Endothelial cell of umbilical vein (primary cell): Measurements from ENCODE around the gene CNTN5. TPM values are rescaled to one million over a fixed set of nuclear protein-coding genes. Genes with fewer than 3 reads are reported as not detected.

Source experiments
- BruUV-seq: library from RNA; stranded (reverse); fragments of 400-500 nt; replicated peaks from 2 replicates; lab custom pipeline; 2021; lab: Mats Ljungman, UMichigan
- CTCF ChIA-PET: fragments of 300-600, 350-600 bp; sonication (Branson Sonifier 250); formaldehyde crosslinking; loops from one replicate; lab custom pipeline; 2021; ENCODE audit warnings: antibody characterized with exemption, inconsistent platforms; lab: Charles Lee
- POLR2A ChIA-PET: fragments of 300-600, 350-600 bp; sonication (Branson Sonifier 250); formaldehyde crosslinking; loops from one replicate; lab custom pipeline; 2021; ENCODE audit warnings: antibody characterized with exemption, inconsistent platforms; lab: Charles Lee
- DNase-seq: peaks from one replicate; pipeline ENCODE4 v3.0.0-alpha.2; 2011; ENCODE audit warnings: low read depth, low spot score
- FAIRE-seq: peaks from 2 replicates; lab custom pipeline; 2011; peaks lifted over from hg19 to GRCh38; lab: Jason Lieb, UNC
- H2AFZ ChIP-seq: 2 replicates; pipeline ENCODE4 v1.6.0; 2012; ENCODE audit warnings: low read depth, low read length, control low read depth, inconsistent platforms
- H3K27ac ChIP-seq: 2 replicates; pipeline ENCODE4 v1.5.1; 2011; ENCODE audit warnings: low read depth, mild to moderate bottlenecking, control low read depth, low read length, moderate library complexity; ENCODE audit not compliant: insufficient read depth
- H3K27me3 ChIP-seq, 2 experiments: 2 replicates each; pipeline versions ENCODE4 v1.6.0 to v1.6.1; 2011; ENCODE audit warnings: low read length in 2 of 2, mixed read lengths in 1 of 2; ENCODE audit not compliant: control insufficient read depth in 2 of 2, insufficient read depth in 2 of 2
- H3K36me3 ChIP-seq, 2 experiments: 2 replicates in 1 of 2; 3 replicates in 1 of 2; pipeline ENCODE4 v1.5.1; 2011; ENCODE audit warnings: low read length in 2 of 2, mild to moderate bottlenecking in 1 of 2, moderate library complexity in 1 of 2; ENCODE audit not compliant: control insufficient read depth in 2 of 2, insufficient read depth in 2 of 2; ENCODE audit errors: extremely low read depth in 1 of 2
- H3K4me1 ChIP-seq: 3 replicates; pipeline ENCODE4 v1.5.1; 2011; ENCODE audit warnings: mild to moderate bottlenecking, low read length; ENCODE audit not compliant: control insufficient read depth, insufficient read depth; ENCODE audit errors: extremely low read depth
- H3K4me2 ChIP-seq: 2 replicates; pipeline ENCODE4 v1.6.1; 2011; ENCODE audit warnings: low read length, control low read depth, mixed read lengths; ENCODE audit not compliant: insufficient read depth
- H3K4me3 ChIP-seq, 3 experiments: fragments of 200-600 bp in 1 of 3; sonication (generic), shearing (Covaris generic) in 1 of 3; replicated peaks in 1 of 3; 2 replicates each; pipeline ENCODE4 v1.5.1; 2011 to 2016; ENCODE audit warnings: control low read depth in 3 of 3, low read length in 3 of 3, mild to moderate bottlenecking in 2 of 3, inconsistent platforms in 1 of 3, low read depth in 1 of 3, moderate library complexity in 1 of 3; ENCODE audit not compliant: insufficient read depth in 1 of 3
- H3K79me2 ChIP-seq: 2 replicates; pipeline ENCODE4 v1.6.0; 2012; ENCODE audit warnings: low read length, inconsistent platforms; ENCODE audit not compliant: control insufficient read depth, insufficient read depth
- H3K9ac ChIP-seq: replicated peaks from 2 replicates; pipeline ENCODE3; 2011; ENCODE audit warnings: low read length, control low read depth; ENCODE audit not compliant: insufficient read depth; ENCODE audit errors: extremely low read depth
- H3K9me1 ChIP-seq: replicated peaks from 3 replicates; pipeline ENCODE4 v1.6.0; 2011; ENCODE audit warnings: mild to moderate bottlenecking, low read length; ENCODE audit not compliant: control insufficient read depth, insufficient read depth; ENCODE audit errors: extremely low read depth
- H3K9me3 ChIP-seq: replicated peaks from 2 replicates; pipeline ENCODE4 v1.5.1; 2012; ENCODE audit warnings: low read length, inconsistent platforms; ENCODE audit not compliant: control insufficient read depth, insufficient read depth
- H4K20me1 ChIP-seq: replicated peaks from 2 replicates; pipeline ENCODE3; 2011; ENCODE audit warnings: mild to moderate bottlenecking, low read length; ENCODE audit not compliant: control insufficient read depth, insufficient read depth; ENCODE audit errors: extremely low read depth
- CTCF ChIP-seq, 2 donors: IDR thresholded peaks; 1 replicate in 1 of 2; 2 replicates in 1 of 2; pipeline ENCODE4 v1.5.1; 2011; ENCODE audit warnings: low read length in 2 of 2, mild to moderate bottlenecking in 2 of 2, moderate library complexity in 2 of 2, control low read depth in 1 of 2, inconsistent platforms in 1 of 2, low read depth in 1 of 2; ENCODE audit not compliant: insufficient read depth in 1 of 2; ENCODE audit errors: extremely low read depth in 1 of 2
- EZH2 ChIP-seq: IDR thresholded peaks from 2 replicates; pipeline ENCODE4 v1.6.1; 2012; ENCODE audit warnings: borderline replicate concordance, low read depth, mild to moderate bottlenecking, moderate library complexity, low read length, inconsistent platforms; ENCODE audit not compliant: severe bottlenecking
- FOS ChIP-seq: IDR thresholded peaks from 2 replicates; pipeline ENCODE4 v1.6.1; 2011; ENCODE audit warnings: mild to moderate bottlenecking, low read length, moderate library complexity, borderline replicate concordance; ENCODE audit not compliant: insufficient read depth
- GATA2 ChIP-seq: IDR thresholded peaks from 2 replicates; pipeline ENCODE4 v1.7.0; 2011; ENCODE audit warnings: low read depth, mild to moderate bottlenecking, moderate library complexity, mixed read lengths, low read length; ENCODE audit not compliant: insufficient read length, insufficient read depth
- JUN ChIP-seq: IDR thresholded peaks from 2 replicates; pipeline ENCODE4 v1.6.1; 2011; ENCODE audit warnings: borderline replicate concordance, low read depth; ENCODE audit not compliant: insufficient read length, insufficient read depth
- MAX ChIP-seq: IDR thresholded peaks from 2 replicates; pipeline ENCODE4 v1.6.1; 2011; ENCODE audit not compliant: insufficient read depth, insufficient read length
- MYC ChIP-seq: IDR thresholded peaks from one replicate; pipeline ENCODE4 v1.6.1; 2011; ENCODE audit warnings: mild to moderate bottlenecking, low read depth, low read length
- POLR2A ChIP-seq: IDR thresholded peaks from 2 replicates; pipeline ENCODE4 v1.6.1; 2012; ENCODE audit warnings: low read depth, mild to moderate bottlenecking, control low read depth, low read length
- POLR2AphosphoS5 ChIP-seq: IDR thresholded peaks from 2 replicates; pipeline ENCODE4 v1.6.1; 2012; ENCODE audit warnings: low read depth, mild to moderate bottlenecking, control low read depth, low read length, moderate library complexity; ENCODE audit not compliant: insufficient read depth
- dilution Hi-C: fragments of 300-500 bp; cut with MboI; formaldehyde crosslinking; loops from one replicate; pipeline ENCODE4 v1.15.0; 2019; ENCODE audit warnings: low sequenced_read_pairs; ENCODE audit not compliant: extremely low pct_ligation_motif_present
- intact Hi-C: fragments of 100-400 bp; cut with micrococcal nuclease; formaldehyde crosslinking; loops from one replicate; pipeline ENCODE4 v1.10.0; 2022
- polyA plus RNA-seq, 4 experiments: library from polyadenylated mRNA; depleted of rRNA in 3 of 4; stranded (reverse) in 3 of 4; unstranded in 1 of 4; fragments of >200 nt; gene quantifications; 2 replicates each; pipeline versions ENCODE4 v1.2.1 to v1.2.3, GENCODE V29; 2011 to 2012; ENCODE audit warnings: missing spikeins in 1 of 4
- total RNA-seq: library from RNA; stranded (reverse); gene quantifications from 2 replicates; pipeline ENCODE4 v1.2.3, GENCODE V29; 2021

Gene CNTN5
- total and polyA plus RNA-seq, 2 donors (not counting 3 experiments of a cell fraction or from before 2014, with no cell fraction given), result not detected

GRCh38 chr11:99803501-99803900, 782.8 kb downstream of the CNTN5 start:
- Histone ChIP-seq H3K4me3 (no peak overlapping the region), H3K4me1 (no peaks in the 10 kb centered on the region), H3K9me1 (no peaks in the 10 kb centered on the region), H3K36me3 (no peaks in the 10 kb centered on the region), H4K20me1 (no peaks in the 10 kb centered on the region), H3K4me2 (no peak overlapping the region), H3K27ac (no peak overlapping the region), H3K9me3 (no peaks in the 10 kb centered on the region), H3K9ac (no peak overlapping the region), H3K79me2 (no peaks in the 10 kb centered on the region), H3K27me3 (no peaks in the 10 kb centered on the region), H2AFZ (no peak overlapping the region)
- intact Hi-C loops, result no loop called here
- no TSS peak for BruUV-seq
- FAIRE-seq (no peak), DNase-seq (no peak)
- TF ChIP-seq JUN (no peak), GATA2 (no peak), MAX (no peak), CTCF (IDR thresholded peaks at IDR 0.05; ENCODE audit: extremely low read depth in 1 of 2, insufficient read depth in 1 of 2, low read depth in 1 of 2, low read length in 2 of 2) (no peak), FOS (no peak), POLR2AphosphoS5 (no peak), EZH2 (no peak), MYC (no peak), POLR2A (no peak)
- ChIA-PET POLR2A (no interaction called here), CTCF (no interaction called here)
- dilution Hi-C loops, result no loop called here
